GM12801 (cell line): Measurements from ENCODE around the gene OR13C5.
"Not testable (repeated sequence)": the region's sequence is repeated elsewhere in the genome, so short reads cannot be mapped to it uniquely, and the experiment has no call there.

Experiments
- TF ChIP-seq, protein P1 (sequence below): IDR thresholded peaks from one replicate; pipeline ENCODE4 v1.5.1; 2011; ENCODE audit warnings: control low read depth; ENCODE audit not compliant: insufficient read length; ENCODE audit errors: extremely low read depth

OR13C5 gene

DNA sequence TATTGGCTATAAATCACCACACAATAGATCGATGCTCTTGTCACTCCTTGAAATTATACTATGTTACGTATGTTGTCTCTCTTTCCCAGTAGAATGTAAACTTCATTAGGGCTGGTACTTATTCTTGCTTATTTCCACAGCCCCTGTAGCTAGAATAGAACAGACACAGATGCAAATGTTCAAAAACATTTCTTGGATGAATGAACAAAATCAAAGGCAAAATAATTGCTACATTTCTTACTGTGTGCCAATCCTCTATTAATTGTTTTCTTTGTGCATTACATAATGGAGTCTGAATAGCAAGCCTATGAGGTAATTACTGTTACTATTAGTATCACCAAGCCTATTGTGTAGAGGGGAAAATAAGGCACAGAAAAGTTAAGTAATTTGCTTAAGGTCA, 6.9 kb upstream of the OR13C5 start:
- TF ChIP-seq, protein P1, sequence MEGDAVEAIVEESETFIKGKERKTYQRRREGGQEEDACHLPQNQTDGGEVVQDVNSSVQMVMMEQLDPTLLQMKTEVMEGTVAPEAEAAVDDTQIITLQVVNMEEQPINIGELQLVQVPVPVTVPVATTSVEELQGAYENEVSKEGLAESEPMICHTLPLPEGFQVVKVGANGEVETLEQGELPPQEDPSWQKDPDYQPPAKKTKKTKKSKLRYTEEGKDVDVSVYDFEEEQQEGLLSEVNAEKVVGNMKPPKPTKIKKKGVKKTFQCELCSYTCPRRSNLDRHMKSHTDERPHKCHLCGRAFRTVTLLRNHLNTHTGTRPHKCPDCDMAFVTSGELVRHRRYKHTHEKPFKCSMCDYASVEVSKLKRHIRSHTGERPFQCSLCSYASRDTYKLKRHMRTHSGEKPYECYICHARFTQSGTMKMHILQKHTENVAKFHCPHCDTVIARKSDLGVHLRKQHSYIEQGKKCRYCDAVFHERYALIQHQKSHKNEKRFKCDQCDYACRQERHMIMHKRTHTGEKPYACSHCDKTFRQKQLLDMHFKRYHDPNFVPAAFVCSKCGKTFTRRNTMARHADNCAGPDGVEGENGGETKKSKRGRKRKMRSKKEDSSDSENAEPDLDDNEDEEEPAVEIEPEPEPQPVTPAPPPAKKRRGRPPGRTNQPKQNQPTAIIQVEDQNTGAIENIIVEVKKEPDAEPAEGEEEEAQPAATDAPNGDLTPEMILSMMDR: no peak

DNA sequence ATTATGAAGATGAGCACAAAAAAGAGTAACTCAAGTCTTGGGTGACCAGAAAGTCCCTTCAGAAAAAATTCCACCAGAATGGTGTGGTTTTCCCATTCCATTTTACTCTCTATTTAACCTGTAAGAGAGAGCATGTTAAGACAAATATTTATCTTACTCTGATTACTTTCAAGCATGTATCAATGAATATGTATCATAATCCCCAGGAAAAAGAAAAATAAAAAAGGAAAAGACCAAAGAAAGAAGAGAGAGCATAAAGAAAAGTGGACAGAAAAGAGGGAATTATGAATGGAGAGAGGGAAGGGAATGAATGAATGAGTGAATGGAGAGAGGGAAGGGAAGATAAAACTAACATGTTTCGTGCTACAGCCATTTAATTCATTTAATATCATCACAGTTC, 6.3 kb upstream of the OR13C5 start, which contains the start of gene OR13C2:
Gene OR13C2 (minus strand): TSS at position 101 of the 400 bp plus-strand sequence. CDS start 0 bp downstream, at position 101.
- TF ChIP-seq, protein P1: not testable (repeated sequence)

DNA sequence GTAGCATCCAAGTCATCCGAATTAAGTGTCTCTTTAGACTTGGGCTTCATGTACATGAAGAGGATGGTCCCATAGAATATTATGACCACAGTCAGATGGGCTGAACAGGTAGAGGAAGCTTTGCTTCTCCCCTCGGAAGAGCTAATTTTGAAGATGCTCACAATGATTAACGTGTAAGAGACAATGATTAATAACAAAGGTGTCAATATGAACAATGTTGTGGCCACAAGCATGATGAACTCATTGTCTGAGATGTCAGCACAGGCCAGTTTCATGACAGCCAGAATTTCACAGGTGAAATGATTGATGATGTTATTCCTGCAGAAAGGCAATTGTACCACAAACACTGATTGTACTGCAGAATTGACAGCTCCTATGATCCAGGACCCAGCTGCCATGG, 5.6 kb upstream of the OR13C5 start:
- TF ChIP-seq, protein P1: no peak

DNA sequence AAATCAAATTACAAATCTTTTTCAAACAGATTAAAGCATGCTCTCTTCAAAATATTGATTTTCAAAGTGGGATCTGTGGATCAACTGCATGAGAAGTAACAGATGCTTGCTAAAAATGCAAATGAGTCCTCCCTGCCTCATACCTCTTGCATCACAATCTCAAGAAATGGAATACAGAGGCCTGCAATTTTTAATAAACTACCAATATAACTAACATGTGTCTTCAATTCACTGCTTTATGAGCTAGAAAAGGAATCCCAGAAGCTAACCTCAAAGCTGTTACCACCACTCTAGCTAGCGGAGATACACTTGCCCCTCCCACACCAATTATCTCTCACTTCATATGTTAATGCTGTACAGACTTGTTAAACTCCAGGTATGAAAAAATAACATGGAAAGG, 9.6 kb downstream of the OR13C5 start:
- TF ChIP-seq, protein P1: no peak

DNA sequence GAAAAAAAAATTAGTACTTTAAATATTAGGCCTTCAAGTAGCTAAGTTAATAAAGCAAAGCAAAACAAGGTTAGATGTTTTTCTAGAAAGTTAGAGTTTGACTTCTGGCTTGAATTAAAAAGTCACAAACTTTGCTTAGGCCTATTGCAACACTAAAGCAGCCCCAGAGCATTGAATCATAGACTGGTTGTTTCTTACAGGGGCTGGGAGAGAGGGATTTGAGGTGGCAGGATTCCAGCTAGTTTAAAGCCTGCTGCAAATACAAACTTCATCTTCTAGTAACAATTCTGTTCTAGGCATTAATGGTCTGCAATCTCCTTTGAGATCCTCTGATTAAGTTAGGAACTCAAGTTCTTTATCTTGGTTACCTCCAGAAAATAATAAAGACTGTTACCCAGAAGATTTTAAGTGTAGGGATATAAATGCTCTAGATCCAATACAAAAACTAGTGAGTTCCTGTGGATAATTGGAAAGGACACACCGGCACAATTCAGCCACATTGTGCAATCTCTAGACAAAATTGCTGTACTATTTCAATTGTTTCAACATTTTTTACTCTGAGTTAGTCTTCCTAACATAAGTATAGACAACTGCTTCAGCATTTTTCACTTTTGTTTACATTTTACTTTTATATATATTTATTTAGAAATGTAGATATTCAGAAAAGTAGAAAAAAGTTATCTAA, 12.6 kb downstream of the OR13C5 start:
- TF ChIP-seq, protein P1: no peak

DNA sequence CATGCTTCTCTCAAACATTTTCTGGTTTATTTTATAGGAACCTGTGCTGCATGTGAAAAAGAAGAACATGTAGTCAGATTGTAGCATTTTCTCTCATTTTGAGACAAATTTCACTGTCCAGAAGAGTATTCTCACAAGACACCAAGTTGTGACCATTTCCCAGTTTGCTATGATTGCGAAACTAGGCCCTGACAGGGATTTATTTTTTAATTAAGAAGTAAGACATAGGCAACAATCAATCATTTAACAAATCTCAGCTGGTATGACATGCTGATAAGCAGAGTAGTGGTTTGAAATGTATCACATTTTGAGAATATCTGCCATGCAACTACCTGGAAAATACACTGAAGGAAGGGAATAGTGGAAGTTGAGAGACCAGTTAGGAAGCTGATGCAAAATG, 18.7 kb downstream of the OR13C5 start:
- TF ChIP-seq, protein P1: no peak

DNA sequence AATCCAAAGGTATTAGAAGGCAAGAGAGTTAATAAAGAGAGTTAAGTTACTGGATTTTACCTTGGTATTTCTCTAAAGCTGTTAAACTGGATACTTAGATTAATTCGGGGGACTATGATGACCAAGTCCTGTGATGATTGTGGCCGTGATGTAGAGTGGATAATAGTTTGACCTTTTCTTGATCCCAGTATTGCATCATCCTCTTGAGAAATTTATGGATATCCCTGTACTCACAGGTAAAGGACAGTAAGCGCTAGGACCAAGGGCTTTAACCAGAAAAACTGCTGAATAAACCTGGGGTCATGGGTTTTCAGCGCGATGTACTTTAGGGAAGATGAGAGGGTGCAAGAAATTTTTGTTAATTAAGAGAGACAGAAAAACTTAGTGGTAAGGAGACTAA, 21.9 kb downstream of the OR13C5 start:
- TF ChIP-seq, protein P1: no peak

DNA sequence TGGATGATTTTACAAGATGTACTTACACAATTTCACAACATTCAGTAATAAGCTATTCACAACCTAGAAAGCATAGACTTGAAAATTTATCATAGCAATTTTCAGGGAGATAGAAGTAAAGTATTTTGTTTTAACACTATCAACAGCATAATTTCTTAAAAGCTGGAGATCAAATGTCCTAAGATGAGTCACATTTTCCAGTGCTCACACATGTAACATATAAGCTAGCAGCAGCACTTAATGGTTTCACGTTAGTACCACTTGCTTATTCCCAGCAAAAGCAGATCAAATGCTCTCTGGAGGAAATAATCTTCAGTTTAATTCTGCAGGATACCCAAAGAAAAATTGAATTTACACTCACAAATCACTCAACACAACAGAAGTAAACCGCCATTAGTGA, 23.8 kb downstream of the OR13C5 start:
- TF ChIP-seq, protein P1: no peak
